HEK293 (cell line): Measurements from ENCODE around the gene ABCB10.

ENCODE experiments used
- ATF2 ChIP-seq: fragments of 450-650 bp; formaldehyde crosslinking; IDR thresholded peaks from 2 replicates; pipeline ENCODE4 v1.5.1; 2016; ENCODE audit warnings: missing biosample characterization, missing genetic modification characterization, low read depth
- REST ChIP-seq: fragments of 450-650 bp; formaldehyde crosslinking; IDR thresholded peaks from 2 replicates; pipeline ENCODE4 v1.5.1; 2016; ENCODE audit warnings: missing biosample characterization, missing genetic modification characterization
- ZNF132 ChIP-seq: fragments of 450-650 bp; formaldehyde crosslinking; IDR thresholded peaks from 2 replicates; pipeline ENCODE4 v1.5.1; 2017; ENCODE audit warnings: missing biosample characterization, missing genetic modification characterization, borderline replicate concordance
- ZNF174 ChIP-seq: fragments of 450-650 bp; formaldehyde crosslinking; IDR thresholded peaks from 2 replicates; pipeline ENCODE4 v1.5.0; 2017; ENCODE audit warnings: missing biosample characterization, mild to moderate bottlenecking, missing genetic modification characterization
- ZNF449 ChIP-seq: fragments of 450-650 bp; formaldehyde crosslinking; IDR thresholded peaks from 2 replicates; pipeline ENCODE4 v1.5.1; 2017; ENCODE audit warnings: missing biosample characterization, mild to moderate bottlenecking, missing genetic modification characterization, moderate library complexity
- ZNF549 ChIP-seq: fragments of 450-650 bp; IDR thresholded peaks from 2 replicates; pipeline ENCODE4 v1.5.1; 2018; ENCODE audit warnings: missing biosample characterization, missing genetic modification characterization, mild to moderate bottlenecking, inconsistent platforms, moderate library complexity
- ZNF777 ChIP-seq: fragments of 450-650 bp; formaldehyde crosslinking; IDR thresholded peaks from 2 replicates; pipeline ENCODE4 v1.5.1; 2017; ENCODE audit warnings: missing biosample characterization, missing genetic modification characterization, borderline replicate concordance
- TF ChIP-seq, protein P1 (sequence below): fragments of 450-650 bp; formaldehyde crosslinking; IDR thresholded peaks from 2 replicates; pipeline ENCODE4 v1.5.1; 2016; ENCODE audit warnings: missing biosample characterization, missing genetic modification characterization, borderline replicate concordance
- TF ChIP-seq, protein P2 (sequence below): fragments of 450-650 bp; formaldehyde crosslinking; IDR thresholded peaks from 2 replicates; pipeline ENCODE4 v1.5.1; 2016; ENCODE audit warnings: missing biosample characterization, missing genetic modification characterization
- TF ChIP-seq, protein P3 (sequence below): fragments of 450-650 bp; IDR thresholded peaks from 2 replicates; pipeline ENCODE4 v1.5.1; 2018; ENCODE audit warnings: missing biosample characterization, mild to moderate bottlenecking, missing genetic modification characterization

DNA sequence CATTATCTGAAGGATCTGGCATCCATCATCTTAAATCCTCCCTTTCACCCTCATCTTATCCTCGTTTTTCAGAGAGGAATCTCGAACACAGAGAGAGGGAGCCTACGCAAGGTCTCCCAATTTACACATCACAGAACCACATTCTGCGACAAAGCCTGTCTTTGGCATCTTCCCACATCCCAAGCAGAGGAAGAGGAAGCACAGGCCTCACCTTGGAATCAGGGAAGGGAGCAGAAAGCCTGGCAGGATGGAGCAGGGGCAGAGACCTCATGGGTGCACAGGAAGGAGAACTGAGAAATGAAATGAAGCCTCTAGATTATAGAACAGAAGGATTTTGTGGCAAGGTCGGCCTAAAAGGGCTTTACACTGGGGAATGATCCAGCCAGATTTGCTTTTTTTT, 5.8 kb downstream of the ABCB10 start:
- TF ChIP-seq ZNF549 (tag by site-specific recombination) (no peak), REST (no peak), ATF2 (tag by site-specific recombination) (no peak), ZNF132 (tag by site-specific recombination) (no peak), ZNF449 (tag by site-specific recombination) (no peak), ZNF174 (tag by site-specific recombination) (no peak), ZNF777 (no peak)
- TF ChIP-seq, protein P1, sequence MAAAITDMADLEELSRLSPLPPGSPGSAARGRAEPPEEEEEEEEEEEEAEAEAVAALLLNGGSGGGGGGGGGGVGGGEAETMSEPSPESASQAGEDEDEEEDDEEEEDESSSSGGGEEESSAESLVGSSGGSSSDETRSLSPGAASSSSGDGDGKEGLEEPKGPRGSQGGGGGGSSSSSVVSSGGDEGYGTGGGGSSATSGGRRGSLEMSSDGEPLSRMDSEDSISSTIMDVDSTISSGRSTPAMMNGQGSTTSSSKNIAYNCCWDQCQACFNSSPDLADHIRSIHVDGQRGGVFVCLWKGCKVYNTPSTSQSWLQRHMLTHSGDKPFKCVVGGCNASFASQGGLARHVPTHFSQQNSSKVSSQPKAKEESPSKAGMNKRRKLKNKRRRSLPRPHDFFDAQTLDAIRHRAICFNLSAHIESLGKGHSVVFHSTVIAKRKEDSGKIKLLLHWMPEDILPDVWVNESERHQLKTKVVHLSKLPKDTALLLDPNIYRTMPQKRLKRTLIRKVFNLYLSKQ (tag by site-specific recombination) = no peak
- TF ChIP-seq, protein P2, sequence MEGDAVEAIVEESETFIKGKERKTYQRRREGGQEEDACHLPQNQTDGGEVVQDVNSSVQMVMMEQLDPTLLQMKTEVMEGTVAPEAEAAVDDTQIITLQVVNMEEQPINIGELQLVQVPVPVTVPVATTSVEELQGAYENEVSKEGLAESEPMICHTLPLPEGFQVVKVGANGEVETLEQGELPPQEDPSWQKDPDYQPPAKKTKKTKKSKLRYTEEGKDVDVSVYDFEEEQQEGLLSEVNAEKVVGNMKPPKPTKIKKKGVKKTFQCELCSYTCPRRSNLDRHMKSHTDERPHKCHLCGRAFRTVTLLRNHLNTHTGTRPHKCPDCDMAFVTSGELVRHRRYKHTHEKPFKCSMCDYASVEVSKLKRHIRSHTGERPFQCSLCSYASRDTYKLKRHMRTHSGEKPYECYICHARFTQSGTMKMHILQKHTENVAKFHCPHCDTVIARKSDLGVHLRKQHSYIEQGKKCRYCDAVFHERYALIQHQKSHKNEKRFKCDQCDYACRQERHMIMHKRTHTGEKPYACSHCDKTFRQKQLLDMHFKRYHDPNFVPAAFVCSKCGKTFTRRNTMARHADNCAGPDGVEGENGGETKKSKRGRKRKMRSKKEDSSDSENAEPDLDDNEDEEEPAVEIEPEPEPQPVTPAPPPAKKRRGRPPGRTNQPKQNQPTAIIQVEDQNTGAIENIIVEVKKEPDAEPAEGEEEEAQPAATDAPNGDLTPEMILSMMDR (tag by site-specific recombination) = no peak
- TF ChIP-seq, protein P3, sequence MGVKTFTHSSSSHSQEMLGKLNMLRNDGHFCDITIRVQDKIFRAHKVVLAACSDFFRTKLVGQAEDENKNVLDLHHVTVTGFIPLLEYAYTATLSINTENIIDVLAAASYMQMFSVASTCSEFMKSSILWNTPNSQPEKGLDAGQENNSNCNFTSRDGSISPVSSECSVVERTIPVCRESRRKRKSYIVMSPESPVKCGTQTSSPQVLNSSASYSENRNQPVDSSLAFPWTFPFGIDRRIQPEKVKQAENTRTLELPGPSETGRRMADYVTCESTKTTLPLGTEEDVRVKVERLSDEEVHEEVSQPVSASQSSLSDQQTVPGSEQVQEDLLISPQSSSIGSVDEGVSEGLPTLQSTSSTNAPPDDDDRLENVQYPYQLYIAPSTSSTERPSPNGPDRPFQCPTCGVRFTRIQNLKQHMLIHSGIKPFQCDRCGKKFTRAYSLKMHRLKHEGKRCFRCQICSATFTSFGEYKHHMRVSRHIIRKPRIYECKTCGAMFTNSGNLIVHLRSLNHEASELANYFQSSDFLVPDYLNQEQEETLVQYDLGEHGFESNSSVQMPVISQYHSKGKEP (tag by site-specific recombination) = no peak
